Activated T-cell treated with anti-CD3 and anti-CD28 coated beads, Interleukin-2, amount 50 U/mL, for 48 hours (primary cell): Measurements from ENCODE around the gene SELENOH.
A peak's percentile ranks its signal among the peaks of the same experiment; 100 is the strongest.

ENCODE experiments used
- DNase-seq, 2 experiments: peaks; one replicate each; pipeline ENCODE4 v3.0.0-alpha.2; 2020

The SELENOH gene

GRCh38 chr11:57786436-57786835, 45.1 kb downstream of the SELENOH start:
- DNase-seq, result no peak

- no peak for DNase-seq
Observed at GRCh38 chr11:57787006-57787604, 45.8 kb downstream of the SELENOH start.

GRCh38 chr11:57787920-57788702, 46.8 kb downstream of the SELENOH start:
- DNase-seq, result no peak

GRCh38 chr11:57788703-57789088, 47.4 kb downstream of the SELENOH start:
- DNase-seq, result no peak

GRCh38 chr11:57791321-57792059, 50.2 kb downstream of the SELENOH start:
- no peak for DNase-seq

GRCh38 chr11:57792060-57792541, 50.8 kb downstream of the SELENOH start:
- peak; percentile 79 to 81 for DNase-seq

GRCh38 chr11:57792870-57793269, 51.6 kb downstream of the SELENOH start:
- no peak for DNase-seq
